ENCODE results near the gene GPX6.
"Not testable (repeated sequence)": the region's sequence is repeated elsewhere in the genome, so short reads cannot be mapped to it uniquely, and the experiment has no call there.

The GPX6 gene

GRCh38 chr6:28515676-28516075, at the start of gene GPX6:
Gene GPX6, minus strand, starts transcription at chr6:28515793. Its CDS starts 50 bp downstream, at chr6:28515743.
- DNase-seq: no peak

- no peak for DNase-seq
Measured at GRCh38 chr6:28563430-28564095, 48.0 kb upstream of the GPX6 start.

GRCh38 chr6:28558629-28559028, 43.0 kb upstream of the GPX6 start:
- DNase-seq: no peak

- no peak for DNase-seq
Measured at GRCh38 chr6:28555136-28555535, 39.5 kb upstream of the GPX6 start.

- peak in 2 of 56 donors; percentile 1 to 5 for DNase-seq
Measured at GRCh38 chr6:28553986-28554881, 38.6 kb upstream of the GPX6 start.

- no peak for DNase-seq
Measured at GRCh38 chr6:28553384-28553985, 37.9 kb upstream of the GPX6 start.

- no peak for DNase-seq
Measured at GRCh38 chr6:28551891-28552666, 36.5 kb upstream of the GPX6 start.

GRCh38 chr6:28547003-28547402, 31.4 kb upstream of the GPX6 start:
- DNase-seq: not testable (repeated sequence)

- DNase-seq: no peak
Measured at GRCh38 chr6:28545955-28546354, 30.4 kb upstream of the GPX6 start.

- DNase-seq: peak in 17 of 56 donors; percentile 2 to 51 (median 10)
Measured at GRCh38 chr6:28543651-28544610, 28.3 kb upstream of the GPX6 start.

GRCh38 chr6:28542440-28543296, 27.1 kb upstream of the GPX6 start:
- DNase-seq: peak in 16 of 56 donors; percentile 1 to 60 (median 17)

- no peak for DNase-seq
Measured at GRCh38 chr6:28541996-28542395, 26.4 kb upstream of the GPX6 start.

GRCh38 chr6:28537509-28538140, 22.0 kb upstream of the GPX6 start:
- peak in 28 of 56 donors; percentile 1 to 63 (median 19) for DNase-seq

- DNase-seq: peak in 10 of 56 donors; percentile 1 to 54 (median 16)
Measured at GRCh38 chr6:28537065-28537464, 21.5 kb upstream of the GPX6 start.

GRCh38 chr6:28534875-28535274, 19.3 kb upstream of the GPX6 start:
- DNase-seq: no peak

- no peak for DNase-seq
Measured at GRCh38 chr6:28534306-28534705, 18.7 kb upstream of the GPX6 start.

- no peak for DNase-seq
Measured at GRCh38 chr6:28531479-28532128, 16.0 kb upstream of the GPX6 start.

- DNase-seq: no peak
Measured at GRCh38 chr6:28530777-28531176, 15.2 kb upstream of the GPX6 start.

Measured in nucleus accumbens (tissue), 56 donors.